Measurements from ENCODE around the gene CD46. TPM values are rescaled to one million over a fixed set of nuclear protein-coding genes. Genes with fewer than 3 reads are reported as not detected.

CD46 gene
- total RNA-seq, 1 donor = 120 TPM

DNA sequence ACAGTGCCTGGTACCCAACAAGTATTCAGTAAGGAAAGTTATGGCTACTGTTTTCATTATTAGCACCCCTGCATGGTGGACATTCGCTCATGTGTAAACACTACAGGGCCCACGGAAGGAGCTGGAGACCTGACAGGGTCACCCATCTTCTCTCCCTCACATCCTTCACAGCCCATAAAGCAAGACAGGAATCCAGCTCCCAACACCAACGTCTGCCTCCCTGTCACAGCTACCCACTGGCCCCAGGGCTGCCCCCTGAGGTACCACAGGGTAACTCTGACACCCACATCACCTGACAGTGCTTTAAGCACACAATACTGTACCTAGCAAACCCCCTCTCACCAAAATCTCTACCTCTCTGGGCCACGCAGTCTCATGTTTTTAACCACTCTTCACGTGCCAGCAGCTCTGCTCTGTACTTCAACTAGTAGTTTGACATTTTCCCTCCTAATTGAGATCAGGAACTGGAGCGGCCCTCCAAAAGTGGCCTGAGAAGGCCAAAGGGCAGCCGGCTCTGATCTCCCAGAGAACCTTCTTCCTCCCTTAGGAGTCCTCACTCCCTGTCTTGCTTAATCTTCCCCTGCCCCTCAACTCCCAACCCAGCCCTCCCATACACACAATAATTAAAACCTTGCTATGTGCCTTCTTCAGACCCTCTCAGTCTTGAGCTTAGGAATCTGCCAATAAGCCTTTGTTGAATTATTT is 82.3 kb downstream of the CD46 start:
- Histone ChIP-seq H3K4me3 (ENCODE audit: low read length) (no peak overlapping the region), H3K27me3 (ENCODE audit: insufficient read depth, low read length) (no peaks in the 10 kb centered on the region), H3K4me1 (ENCODE audit: insufficient read depth, low read length) (peaks cover 55% of the 10 kb centered on the region), H3K9me3 (ENCODE audit: low read depth, low read length) (no peaks in the 10 kb centered on the region)

- peaks cover 51% of the 10 kb centered on the region for H3K4me1 ChIP-seq (ENCODE audit: insufficient read depth, low read length)
- no peaks in the 10 kb centered on the region for H3K27me3 ChIP-seq (ENCODE audit: insufficient read depth, low read length)
- no peaks in the 10 kb centered on the region for H3K9me3 ChIP-seq (ENCODE audit: low read depth, low read length)
- no peak overlapping the region for H3K4me3 ChIP-seq (ENCODE audit: low read length)
These were observed 84.1 kb downstream of the CD46 start for GRCh38 chr1:207835958-207836357.

DNA sequence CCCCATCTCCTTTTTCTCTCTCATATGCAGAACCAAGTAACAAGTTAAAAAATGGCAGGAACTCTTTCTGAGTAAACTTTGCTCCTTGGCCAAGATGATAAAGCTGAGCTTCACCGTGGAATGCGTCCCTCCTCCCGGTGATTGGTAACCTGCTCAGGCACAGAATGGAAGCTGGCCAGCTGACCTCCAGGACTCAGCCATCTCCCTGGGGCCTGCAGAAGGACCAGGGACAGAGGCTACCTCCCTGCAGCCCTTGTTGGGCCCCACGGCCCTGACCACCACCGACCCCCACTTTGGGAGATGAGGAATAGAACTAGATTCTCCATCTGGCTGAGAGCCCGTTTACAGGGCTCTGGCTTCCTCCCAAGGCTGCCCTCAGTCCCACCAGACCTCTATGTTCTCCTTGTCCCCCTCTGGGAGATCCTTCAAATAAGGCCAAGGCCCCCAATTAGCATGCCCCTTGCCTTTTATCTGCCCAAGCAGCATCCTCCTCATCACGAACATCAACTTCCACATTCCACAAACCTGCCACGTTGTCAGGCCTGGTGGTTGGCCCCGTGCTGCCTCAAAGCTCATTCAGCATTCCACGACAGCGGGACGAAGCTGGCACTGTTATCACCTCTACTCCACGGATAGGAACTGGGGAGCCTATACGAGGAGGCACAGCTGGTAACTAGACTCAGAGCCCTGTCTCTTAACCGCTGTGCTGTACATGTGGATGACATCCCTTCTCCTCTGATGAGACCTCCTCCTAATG is 84.9 kb downstream of the CD46 start:
- Histone ChIP-seq H3K27me3 (ENCODE audit: insufficient read depth, low read length) (no peaks in the 10 kb centered on the region), H3K9me3 (ENCODE audit: low read depth, low read length) (no peaks in the 10 kb centered on the region), H3K4me3 (ENCODE audit: low read length) (no peak overlapping the region), H3K4me1 (ENCODE audit: insufficient read depth, low read length) (peaks cover 49% of the 10 kb centered on the region)

GRCh38 chr1:207837673-207838072 is 85.8 kb downstream of the CD46 start:
- no peaks in the 10 kb centered on the region for H3K27me3 ChIP-seq (ENCODE audit: insufficient read depth, low read length)
- no peak overlapping the region for H3K4me3 ChIP-seq (ENCODE audit: low read length)
- H3K4me1 ChIP-seq (ENCODE audit: insufficient read depth, low read length) = peaks cover 47% of the 10 kb centered on the region
- H3K9me3 ChIP-seq (ENCODE audit: low read depth, low read length) = no peaks in the 10 kb centered on the region

- Histone ChIP-seq H3K27me3 (ENCODE audit: insufficient read depth, low read length) (no peaks in the 10 kb centered on the region), H3K4me1 (ENCODE audit: insufficient read depth, low read length) (peaks cover 45% of the 10 kb centered on the region), H3K9me3 (ENCODE audit: low read depth, low read length) (no peaks in the 10 kb centered on the region), H3K4me3 (ENCODE audit: low read length) (no peak overlapping the region)
These were observed 86.6 kb downstream of the CD46 start for GRCh38 chr1:207838156-207839082.

GRCh38 chr1:207839083-207839413 is 87.2 kb downstream of the CD46 start:
- no peaks in the 10 kb centered on the region for H3K9me3 ChIP-seq (ENCODE audit: low read depth, low read length)
- no peak overlapping the region for H3K4me3 ChIP-seq (ENCODE audit: low read length)
- peaks cover 45% of the 10 kb centered on the region for H3K4me1 ChIP-seq (ENCODE audit: insufficient read depth, low read length)
- no peaks in the 10 kb centered on the region for H3K27me3 ChIP-seq (ENCODE audit: insufficient read depth, low read length)

DNA sequence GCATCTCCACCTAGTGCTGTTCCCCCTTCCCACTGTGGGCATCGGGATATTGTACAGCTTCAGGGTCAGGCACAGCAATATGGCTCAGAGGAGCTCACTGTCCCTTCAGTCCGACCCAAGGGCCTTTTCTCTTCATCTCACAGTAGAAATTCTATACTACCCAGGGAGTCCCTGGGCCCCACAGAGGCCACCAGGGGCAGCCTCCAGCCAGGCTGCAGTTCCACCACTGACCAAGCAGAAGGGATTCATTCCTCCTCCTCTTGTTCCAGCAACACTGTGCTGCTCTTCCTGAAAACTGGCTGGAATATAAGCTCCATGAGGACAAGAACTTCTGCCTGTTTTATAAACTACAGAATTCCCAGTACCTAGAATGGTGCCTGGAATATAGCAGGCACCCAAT is 88.5 kb downstream of the CD46 start:
- Histone ChIP-seq H3K9me3 (ENCODE audit: low read depth, low read length) (no peaks in the 10 kb centered on the region), H3K4me3 (ENCODE audit: low read length) (no peak overlapping the region), H3K27me3 (ENCODE audit: insufficient read depth, low read length) (no peaks in the 10 kb centered on the region), H3K4me1 (ENCODE audit: insufficient read depth, low read length) (peaks cover 51% of the 10 kb centered on the region)

DNA sequence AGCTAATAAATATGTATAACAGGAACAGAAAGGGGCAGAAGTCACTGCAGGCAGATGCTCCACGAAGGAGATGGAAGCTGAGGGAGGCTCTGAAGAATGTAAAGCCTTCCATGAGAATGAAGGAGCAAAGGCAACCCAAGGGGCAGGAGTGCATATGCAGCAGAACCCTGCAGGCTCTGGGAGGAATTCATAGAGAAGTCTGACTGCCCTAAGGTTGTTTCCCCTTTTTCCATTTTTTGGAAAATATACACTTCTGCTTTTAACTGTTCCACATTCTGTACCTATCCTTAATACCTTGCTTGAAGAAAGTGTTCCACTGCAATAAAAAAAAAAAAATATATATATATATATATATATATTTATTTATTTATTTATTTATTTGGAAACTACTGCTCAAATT is 89.4 kb downstream of the CD46 start:
- Histone ChIP-seq H3K4me1 (ENCODE audit: insufficient read depth, low read length) (peaks cover 60% of the 10 kb centered on the region), H3K27me3 (ENCODE audit: insufficient read depth, low read length) (no peaks in the 10 kb centered on the region), H3K4me3 (ENCODE audit: low read length) (no peak overlapping the region), H3K9me3 (ENCODE audit: low read depth, low read length) (no peaks in the 10 kb centered on the region)

GRCh38 chr1:207841901-207842300 is 90.0 kb downstream of the CD46 start:
- no peak overlapping the region for H3K4me3 ChIP-seq (ENCODE audit: low read length)
- H3K4me1 ChIP-seq (ENCODE audit: insufficient read depth, low read length) = peaks cover 61% of the 10 kb centered on the region
- no peaks in the 10 kb centered on the region for H3K9me3 ChIP-seq (ENCODE audit: low read depth, low read length)
- H3K27me3 ChIP-seq (ENCODE audit: insufficient read depth, low read length) = no peaks in the 10 kb centered on the region

DNA sequence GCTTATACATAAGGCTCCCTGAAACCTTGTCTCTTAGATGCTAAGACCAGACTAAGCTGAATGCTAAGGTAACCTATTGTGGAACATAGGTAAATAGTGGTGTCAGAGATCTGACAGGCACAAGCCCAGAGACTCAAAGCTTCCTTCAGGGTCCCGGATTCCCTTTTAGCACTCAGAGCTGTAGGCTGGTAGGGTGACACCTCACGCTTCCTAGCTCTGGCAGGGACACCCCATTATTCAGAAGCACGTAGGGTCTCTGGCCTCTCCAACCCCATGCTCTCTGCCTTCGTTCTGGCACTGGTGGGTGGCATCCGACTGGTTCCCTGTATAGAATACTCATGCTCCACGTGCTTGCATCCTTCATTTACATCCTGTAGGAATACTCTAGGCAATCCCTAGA is 90.7 kb downstream of the CD46 start:
- Histone ChIP-seq H3K9me3 (ENCODE audit: low read depth, low read length) (no peaks in the 10 kb centered on the region), H3K27me3 (ENCODE audit: insufficient read depth, low read length) (no peaks in the 10 kb centered on the region), H3K4me3 (ENCODE audit: low read length) (no peak overlapping the region), H3K4me1 (ENCODE audit: insufficient read depth, low read length) (peaks cover 67% of the 10 kb centered on the region)

GRCh38 chr1:207844371-207844770 is 92.5 kb downstream of the CD46 start:
- Histone ChIP-seq H3K27me3 (ENCODE audit: insufficient read depth, low read length) (no peaks in the 10 kb centered on the region), H3K9me3 (ENCODE audit: low read depth, low read length) (no peaks in the 10 kb centered on the region), H3K4me3 (ENCODE audit: low read length) (no peak overlapping the region), H3K4me1 (ENCODE audit: insufficient read depth, low read length) (peaks cover 75% of the 10 kb centered on the region)

Other genes with a start within 250 kb of the CD46 start
- 0.21 TPM for gene CR1L, start 106.9 kb upstream of the CD46 start, total RNA-seq
- 0.42 TPM for gene CD34, start 159.1 kb downstream of the CD46 start, total RNA-seq

All from mononuclear cell (primary cell).